Left lung (tissue), 10 donors: Measurements from ENCODE around the gene NME5. TPM values are rescaled to one million over a fixed set of nuclear protein-coding genes. Genes with fewer than 3 reads are reported as not detected.

Source experiments
- ATAC-seq: fragments of 200-7000 bp; cut with Tn5 transposase; one replicate; pipeline ENCODE4 v1.9.1; 2020; ENCODE audit warnings: moderate library complexity
- DNase-seq, 4 donors: peaks; one replicate each; pipeline ENCODE4 v3.0.0-alpha.2; 2013 to 2020
- H3K27ac ChIP-seq, 2 donors: fragments of 200-600 bp; sonication (generic) in 1 of 2; one replicate each; pipeline versions ENCODE4 v1.5.0 to v1.8.0; 2020 to 2021
- H3K27me3 ChIP-seq, 2 donors: fragments of 200-600 bp; sonication (generic) in 1 of 2; one replicate each; pipeline versions ENCODE4 v1.5.0 to v1.8.0; 2020 to 2021
- H3K36me3 ChIP-seq, 2 donors: fragments of 200-600 bp; sonication (generic) in 1 of 2; one replicate each; pipeline versions ENCODE4 v1.5.0 to v1.8.0; 2020 to 2021
- H3K4me1 ChIP-seq, 2 donors: fragments of 200-600 bp; one replicate each; pipeline ENCODE4 v1.8.0; 2021
- H3K4me3 ChIP-seq, 2 donors: fragments of 200-600 bp; sonication (generic) in 1 of 2; one replicate each; pipeline versions ENCODE4 v1.5.0 to v1.8.0; 2020 to 2021; ENCODE audit warnings: mild to moderate bottlenecking in 1 of 2
- H3K9me3 ChIP-seq, 2 donors: fragments of 200-600 bp; sonication (generic) in 1 of 2; one replicate each; pipeline versions ENCODE4 v1.5.0 to v1.8.0; 2020 to 2021
- intact Hi-C, 2 donors: fragments of 100-400 bp; cut with DNase I; formaldehyde crosslinking; loops; one replicate each; pipeline versions ENCODE4 v1.11.2 to v1.14.2; 2022
- polyA plus RNA-seq, 6 donors: library from polyadenylated mRNA; unstranded; fragments of 120-200 nt; gene quantifications; one replicate each; pipeline ENCODE4 v1.2.1, GENCODE V29; 2013; ENCODE audit not compliant: insufficient read length in 6 of 6
- total RNA-seq, 2 donors: library from RNA; stranded (reverse); fragmentation: NEBNext Ultra II Directional; extraction: Animal tissue kit (Norgen Biotek cat#: 25700); gene quantifications; one replicate each; pipeline ENCODE4 v1.2.1, GENCODE V29; 2021
- TF ChIP-seq, protein P1 (sequence below), 2 donors: fragments of 200-600 bp; sonication (generic) in 1 of 2; IDR thresholded peaks; one replicate each; pipeline versions ENCODE4 v1.5.0 to v1.8.0; 2021; ENCODE audit warnings: antibody characterized with exemption in 2 of 2
- donor health status: DM: no; HTN: yes; CAD: no.
- donor health status: DM: no; HTN: no; CAD: no.

NME5 gene
- total and polyA plus RNA-seq, 8 donors, result 5.9 to 13.0 (median 10.3) TPM

DNA sequence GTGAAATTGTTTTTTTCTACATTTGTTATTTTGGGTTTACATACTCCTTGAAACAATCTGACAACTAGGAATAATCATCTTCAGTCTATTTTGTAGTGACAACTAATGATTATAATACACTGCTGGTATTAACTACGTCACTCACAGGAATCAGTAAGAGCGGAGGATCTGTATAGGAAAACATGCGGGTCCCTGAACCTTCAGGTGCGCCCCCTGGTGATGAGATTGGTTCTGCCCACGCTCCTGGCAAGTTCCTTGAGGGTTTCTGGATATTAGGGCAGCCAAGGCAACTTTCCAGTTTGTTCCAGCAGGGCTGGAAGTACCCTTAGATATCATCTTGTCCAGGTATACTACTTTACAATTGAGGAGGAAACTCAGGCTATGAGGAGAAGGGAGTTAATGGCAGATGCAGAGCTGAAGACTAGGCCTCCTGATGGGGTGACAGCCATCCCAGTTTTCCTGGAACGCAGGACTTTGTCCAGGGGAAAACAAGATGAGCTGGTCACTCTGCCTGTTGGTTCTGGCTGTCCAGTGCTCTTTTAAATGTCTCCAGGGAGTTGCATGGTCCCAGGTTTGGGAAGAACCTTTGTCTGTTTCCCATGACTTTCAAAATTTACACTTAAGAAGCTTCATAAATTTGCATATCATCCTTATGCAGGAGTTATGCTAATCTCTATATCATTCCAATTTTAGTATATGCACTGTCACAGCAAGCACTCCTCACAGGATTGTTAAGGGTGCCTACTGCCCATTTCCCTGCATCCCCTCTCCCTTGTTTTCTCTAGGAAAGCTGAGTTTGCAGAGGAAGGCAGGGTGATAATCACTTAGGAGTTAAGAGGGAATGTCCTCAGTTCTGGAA is 70.3 kb downstream of the NME5 start:
- Histone ChIP-seq H3K36me3 (no peaks in the 10 kb centered on the region), H3K27me3 (no peaks in the 10 kb centered on the region), H3K4me1 (no peaks in the 10 kb centered on the region), H3K4me3 (no peak overlapping the region), H3K27ac (no peak overlapping the region), H3K9me3 (no peaks in the 10 kb centered on the region)
- DNase-seq (peak; percentile 16 to 85 (median 61)), ATAC-seq (peak; percentile 94)
- TF ChIP-seq, protein P1, sequence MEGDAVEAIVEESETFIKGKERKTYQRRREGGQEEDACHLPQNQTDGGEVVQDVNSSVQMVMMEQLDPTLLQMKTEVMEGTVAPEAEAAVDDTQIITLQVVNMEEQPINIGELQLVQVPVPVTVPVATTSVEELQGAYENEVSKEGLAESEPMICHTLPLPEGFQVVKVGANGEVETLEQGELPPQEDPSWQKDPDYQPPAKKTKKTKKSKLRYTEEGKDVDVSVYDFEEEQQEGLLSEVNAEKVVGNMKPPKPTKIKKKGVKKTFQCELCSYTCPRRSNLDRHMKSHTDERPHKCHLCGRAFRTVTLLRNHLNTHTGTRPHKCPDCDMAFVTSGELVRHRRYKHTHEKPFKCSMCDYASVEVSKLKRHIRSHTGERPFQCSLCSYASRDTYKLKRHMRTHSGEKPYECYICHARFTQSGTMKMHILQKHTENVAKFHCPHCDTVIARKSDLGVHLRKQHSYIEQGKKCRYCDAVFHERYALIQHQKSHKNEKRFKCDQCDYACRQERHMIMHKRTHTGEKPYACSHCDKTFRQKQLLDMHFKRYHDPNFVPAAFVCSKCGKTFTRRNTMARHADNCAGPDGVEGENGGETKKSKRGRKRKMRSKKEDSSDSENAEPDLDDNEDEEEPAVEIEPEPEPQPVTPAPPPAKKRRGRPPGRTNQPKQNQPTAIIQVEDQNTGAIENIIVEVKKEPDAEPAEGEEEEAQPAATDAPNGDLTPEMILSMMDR (IDR thresholded peaks at IDR 0.05), result peak; percentile 67 to 81
- intact Hi-C loops, result no loop called here

DNA sequence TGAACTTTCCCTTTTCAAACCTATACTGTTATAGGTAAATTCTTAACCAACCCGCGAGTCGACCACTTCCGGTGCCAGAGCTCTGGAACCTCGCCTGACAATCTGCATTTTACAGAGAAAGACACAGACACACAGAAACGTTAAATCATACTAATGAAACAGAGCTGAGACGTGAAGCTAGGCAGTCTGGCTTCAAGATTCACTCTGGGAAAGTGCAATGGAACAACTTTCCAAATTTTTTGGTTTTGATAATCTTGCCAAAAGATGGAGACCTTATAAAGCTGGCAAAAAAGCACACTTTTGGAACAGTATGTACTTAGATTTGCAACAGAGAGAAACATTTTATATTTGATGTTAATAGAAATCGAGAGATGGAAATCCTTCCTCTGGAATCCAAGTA is 71.3 kb downstream of the NME5 start:
- H3K36me3 ChIP-seq, result no peaks in the 10 kb centered on the region
- ATAC-seq (no peak), DNase-seq (no peak)
- H3K4me3 ChIP-seq, result no peak overlapping the region
- no peaks in the 10 kb centered on the region for H3K27me3 ChIP-seq
- H3K27ac ChIP-seq, result no peak overlapping the region
- no peaks in the 10 kb centered on the region for H3K9me3 ChIP-seq
- TF ChIP-seq, protein P1 (IDR thresholded peaks at IDR 0.05), result no peak
- intact Hi-C loops, result no loop called here
- no peaks in the 10 kb centered on the region for H3K4me1 ChIP-seq

Other genes with a start within 250 kb of the NME5 start
- gene PKD2L2, start 250.0 kb downstream of the NME5 start, total RNA-seq, result not detected
- gene PKD2L2, start 250.0 kb downstream of the NME5 start, polyA plus RNA-seq, result under 1 TPM; 0.23 to 0.82 (median 0.39) TPM
- 10 to 100 TPM; 23.8 to 35.2 TPM for gene FAM13B, start 106.3 kb downstream of the NME5 start, total RNA-seq
- gene FAM13B, start 106.3 kb downstream of the NME5 start, polyA plus RNA-seq, result 10 to 100 TPM; 38.3 to 53.3 (median 47.1) TPM
- gene WNT8A, start 55.4 kb downstream of the NME5 start, total RNA-seq, result not detected
- gene WNT8A, start 55.4 kb downstream of the NME5 start, polyA plus RNA-seq, result not detected
- 10 to 100 TPM; 42.0 to 45.4 TPM for gene BRD8, start 39.2 kb upstream of the NME5 start, total RNA-seq
- gene BRD8, start 39.2 kb upstream of the NME5 start, polyA plus RNA-seq, result 100 to 1,000 TPM; 151 to 212 (median 165) TPM
- 10 to 100 TPM in 1 of 2 donors, 1 to 10 TPM in 1; 1.6 to 12.1 TPM for gene KIF20A, start 39.7 kb upstream of the NME5 start, total RNA-seq
- gene KIF20A, start 39.7 kb upstream of the NME5 start, polyA plus RNA-seq, result 100 to 1,000 TPM in 1 of 6 donors, 10 to 100 TPM in 5; 33.7 to 106 (median 49.6) TPM
- gene CDC23, start 73.9 kb upstream of the NME5 start, total RNA-seq, result 10 to 100 TPM; 18.8 to 27.1 TPM
- gene CDC23, start 73.9 kb upstream of the NME5 start, polyA plus RNA-seq, result 10 to 100 TPM; 52.6 to 62.2 (median 56.4) TPM
- 1 to 10 TPM in 1 of 2 donors, not detected in 1; 1.9 TPM for gene GFRA3, start 135.2 kb upstream of the NME5 start, total RNA-seq
- 1 to 10 TPM; 2.0 to 4.7 (median 3.5) TPM for gene GFRA3, start 135.2 kb upstream of the NME5 start, polyA plus RNA-seq
- 1 to 10 TPM in 1 of 2 donors, under 1 TPM in 1; 0.34 to 2.0 TPM for gene CDC25C, start 192.4 kb upstream of the NME5 start, total RNA-seq
- 10 to 100 TPM in 3 of 6 donors, 1 to 10 TPM in 3; 6.2 to 14.6 (median 9.5) TPM for gene CDC25C, start 192.4 kb upstream of the NME5 start, polyA plus RNA-seq
- gene FAM53C, start 198.8 kb upstream of the NME5 start, total RNA-seq, result 10 to 100 TPM; 23.9 to 25.0 TPM
- 10 to 100 TPM; 40.2 to 43.4 (median 42.5) TPM for gene FAM53C, start 198.8 kb upstream of the NME5 start, polyA plus RNA-seq
- gene KDM3B, start 213.3 kb upstream of the NME5 start, total RNA-seq, result 10 to 100 TPM; 47.5 to 50.4 TPM
- gene KDM3B, start 213.3 kb upstream of the NME5 start, polyA plus RNA-seq, result 10 to 100 TPM; 78.1 to 96.3 (median 81.5) TPM